Measurements from ENCODE around the gene PRLR.

Gene PRLR

DNA sequence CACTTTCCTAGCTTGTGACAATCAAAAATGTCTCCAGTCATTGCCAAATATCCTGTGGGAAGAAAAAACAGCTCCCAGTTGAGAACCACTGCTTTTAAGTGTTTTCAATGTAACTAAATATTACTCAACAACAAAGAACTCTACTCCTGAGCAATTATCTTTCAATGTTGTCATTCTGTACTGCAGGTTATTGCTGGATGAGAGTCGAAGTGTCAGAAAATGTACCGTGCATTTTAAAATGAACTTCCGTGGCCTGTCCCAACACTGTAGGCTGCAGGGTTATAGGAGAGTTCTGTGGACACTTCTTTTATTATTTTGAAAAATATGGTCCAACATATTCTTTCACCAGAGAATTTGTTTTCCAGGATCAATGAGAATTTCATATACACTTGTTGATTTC is 147.8 kb downstream of the PRLR start:
- DNase-seq (ENCODE audit: low spot score): no peak
- TF ChIP-seq, protein P1, sequence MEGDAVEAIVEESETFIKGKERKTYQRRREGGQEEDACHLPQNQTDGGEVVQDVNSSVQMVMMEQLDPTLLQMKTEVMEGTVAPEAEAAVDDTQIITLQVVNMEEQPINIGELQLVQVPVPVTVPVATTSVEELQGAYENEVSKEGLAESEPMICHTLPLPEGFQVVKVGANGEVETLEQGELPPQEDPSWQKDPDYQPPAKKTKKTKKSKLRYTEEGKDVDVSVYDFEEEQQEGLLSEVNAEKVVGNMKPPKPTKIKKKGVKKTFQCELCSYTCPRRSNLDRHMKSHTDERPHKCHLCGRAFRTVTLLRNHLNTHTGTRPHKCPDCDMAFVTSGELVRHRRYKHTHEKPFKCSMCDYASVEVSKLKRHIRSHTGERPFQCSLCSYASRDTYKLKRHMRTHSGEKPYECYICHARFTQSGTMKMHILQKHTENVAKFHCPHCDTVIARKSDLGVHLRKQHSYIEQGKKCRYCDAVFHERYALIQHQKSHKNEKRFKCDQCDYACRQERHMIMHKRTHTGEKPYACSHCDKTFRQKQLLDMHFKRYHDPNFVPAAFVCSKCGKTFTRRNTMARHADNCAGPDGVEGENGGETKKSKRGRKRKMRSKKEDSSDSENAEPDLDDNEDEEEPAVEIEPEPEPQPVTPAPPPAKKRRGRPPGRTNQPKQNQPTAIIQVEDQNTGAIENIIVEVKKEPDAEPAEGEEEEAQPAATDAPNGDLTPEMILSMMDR (IDR thresholded peaks at IDR 0.05; ENCODE audit: extremely low read depth, missing control alignments): no peak

DNA sequence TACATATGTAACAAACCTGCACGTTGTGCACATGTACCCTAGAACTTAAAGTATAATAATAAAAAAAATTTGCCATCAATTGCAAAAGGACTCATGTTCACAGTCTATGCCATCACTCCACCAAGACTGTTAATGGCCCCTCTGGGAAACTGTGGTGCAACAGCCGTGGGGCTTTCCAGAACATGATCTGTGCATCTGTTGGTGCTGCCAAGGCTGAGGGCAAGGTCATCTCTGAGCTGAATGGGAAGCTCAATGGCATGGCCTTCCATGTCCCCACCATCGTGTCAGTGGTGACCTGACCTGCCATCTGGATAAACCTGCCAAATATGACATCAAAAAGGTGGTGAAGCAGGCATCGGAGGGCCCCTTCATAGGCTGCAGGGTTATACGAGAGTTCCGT is 149.2 kb downstream of the PRLR start:
- TF ChIP-seq, protein P1 (IDR thresholded peaks at IDR 0.05; ENCODE audit: extremely low read depth, missing control alignments): no peak
- DNase-seq (ENCODE audit: low spot score): no peak

DNA sequence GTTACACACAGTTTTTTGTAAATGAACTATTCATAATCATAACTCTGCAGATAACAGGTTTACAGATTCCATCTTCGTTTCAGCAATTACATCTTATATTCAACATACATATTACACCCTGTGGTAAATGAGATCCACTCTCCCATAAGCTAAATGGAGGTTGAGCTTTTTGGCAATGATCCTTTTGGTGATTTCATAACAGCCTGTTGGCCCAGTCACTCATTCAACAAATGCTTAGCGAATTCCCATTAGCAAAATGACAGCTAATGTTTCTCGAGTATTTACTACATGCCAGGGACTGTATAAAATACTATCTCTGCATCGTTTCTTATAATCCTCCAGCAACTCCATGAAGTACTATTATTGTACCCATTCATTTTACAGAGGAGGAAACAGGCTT is 157.1 kb downstream of the PRLR start:
- TF ChIP-seq, protein P1 (IDR thresholded peaks at IDR 0.05; ENCODE audit: extremely low read depth, missing control alignments): no peak
- DNase-seq (ENCODE audit: low spot score): no peak

DNA sequence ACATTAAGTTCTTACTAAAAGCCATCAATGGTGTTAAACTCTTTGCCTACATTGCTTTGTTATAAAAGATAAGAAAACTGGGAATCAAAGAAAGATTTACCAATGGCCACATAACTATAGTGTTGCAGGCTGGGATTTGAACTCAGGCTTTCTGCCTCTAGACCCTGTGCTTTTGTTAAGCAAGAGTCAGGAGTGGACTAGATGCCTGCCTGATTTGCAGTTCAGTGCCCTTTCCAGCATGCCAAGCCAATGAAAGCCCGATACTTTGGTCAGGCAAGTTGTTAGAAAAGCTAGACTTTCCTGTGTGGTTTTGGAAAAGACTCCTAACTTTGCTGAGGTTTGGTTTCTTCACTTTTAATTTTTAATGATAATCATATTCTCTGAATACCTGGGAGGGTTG is 161.1 kb downstream of the PRLR start:
- TF ChIP-seq, protein P1 (IDR thresholded peaks at IDR 0.05; ENCODE audit: extremely low read depth, missing control alignments): no peak
- DNase-seq (ENCODE audit: low spot score): no peak

DNA sequence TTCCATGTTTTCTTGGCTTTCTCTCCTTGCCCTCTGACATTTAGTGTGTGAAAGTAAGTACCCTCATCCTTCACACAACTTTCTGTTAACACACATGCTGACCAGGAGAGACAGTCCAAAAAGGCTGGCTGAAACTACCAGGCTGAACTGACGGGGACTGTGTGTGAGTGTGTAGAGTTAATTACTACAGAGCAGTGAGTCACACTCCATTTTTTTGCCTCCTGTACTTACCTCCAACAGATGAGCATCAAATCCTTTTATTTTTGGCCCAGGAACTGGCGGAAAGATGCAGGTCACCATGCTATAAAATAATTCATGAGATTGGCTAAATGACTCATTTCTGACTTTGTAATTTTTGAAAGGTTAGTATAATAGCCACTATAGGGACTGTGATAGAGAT is 162.3 kb downstream of the PRLR start:
- no peak for DNase-seq (ENCODE audit: low spot score)
- TF ChIP-seq, protein P1 (IDR thresholded peaks at IDR 0.05; ENCODE audit: extremely low read depth, missing control alignments): no peak

DNA sequence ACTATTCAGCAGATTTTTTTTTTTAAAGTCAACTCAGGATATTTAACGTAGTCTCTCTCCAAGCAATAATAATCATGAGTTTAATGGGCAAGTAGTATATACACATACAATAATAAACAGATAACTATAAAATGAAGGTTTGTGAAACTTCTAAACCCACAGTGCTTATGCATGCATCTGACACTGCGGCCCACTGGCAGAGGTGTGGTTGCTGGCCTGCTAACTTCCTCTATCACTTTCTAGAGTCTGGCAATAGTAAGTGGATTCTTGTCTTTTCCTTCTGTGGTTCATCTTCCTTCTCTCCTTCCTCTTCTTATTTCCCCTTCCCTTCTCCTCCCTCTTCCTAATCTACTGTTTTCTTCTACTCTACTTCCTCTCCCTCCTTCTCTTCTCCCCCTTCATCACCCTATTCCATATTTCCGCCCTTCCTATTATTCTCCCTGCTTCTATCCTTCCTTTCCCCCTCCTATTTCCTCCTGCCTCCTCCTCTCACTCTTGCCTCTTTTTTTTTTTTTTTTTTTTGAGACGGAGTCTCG is 164.0 kb downstream of the PRLR start:
- TF ChIP-seq, protein P1 (IDR thresholded peaks at IDR 0.05; ENCODE audit: extremely low read depth, missing control alignments): no peak
- no peak for DNase-seq (ENCODE audit: low spot score)

DNA sequence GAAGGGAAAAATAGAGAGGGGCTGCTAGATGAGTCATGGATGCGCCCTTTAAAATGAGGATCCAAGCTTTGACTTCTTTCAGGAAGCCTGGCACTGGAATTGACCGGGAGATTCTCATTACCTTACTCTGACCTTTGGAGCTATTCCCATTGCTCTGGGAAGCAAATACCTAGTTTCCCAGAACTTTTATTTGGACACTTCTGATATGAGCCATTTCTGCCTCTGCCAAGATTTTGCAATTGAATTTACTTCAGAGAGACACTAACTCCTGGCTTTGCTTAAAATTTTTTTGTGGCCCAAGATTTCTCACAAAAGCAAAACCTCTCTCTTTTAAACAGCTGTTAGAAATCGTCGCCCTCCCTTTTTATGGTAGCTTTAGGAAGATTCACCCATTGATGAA is 166.9 kb downstream of the PRLR start:
- TF ChIP-seq, protein P1 (IDR thresholded peaks at IDR 0.05; ENCODE audit: extremely low read depth, missing control alignments): no peak
- no peak for DNase-seq (ENCODE audit: low spot score)

Data from GM20000 (cell line).